IMR-90 (cell line): Measurements from ENCODE around the gene RIPK4. TPM values are rescaled to one million over a fixed set of nuclear protein-coding genes. Genes with fewer than 3 reads are reported as not detected.

ENCODE experiments used
- ATAC-seq: fragments of 200-7000 bp; cut with Tn5 transposase; 2 replicates; pipeline ENCODE4 v1.9.1; 2020; ENCODE audit warnings: low read depth, mild to moderate bottlenecking, moderate library complexity
- BruUV-seq: library from RNA; stranded (reverse); fragments of 400-500 nt; replicated peaks from 2 replicates; lab custom pipeline; 2021; lab: Mats Ljungman, UMichigan
- CTCF ChIA-PET: fragments of 300-600 bp; formaldehyde crosslinking; extraction: SDS; loops from one replicate; lab custom pipeline; 2021; ENCODE audit warnings: antibody characterized with exemption; lab: Yijun Ruan, JAX
- POLR2A ChIA-PET: fragments of 300-600 bp; sonication (Branson Sonifier 250); formaldehyde crosslinking; loops from one replicate; lab custom pipeline; 2022; ENCODE audit warnings: antibody characterized with exemption; ENCODE audit not compliant: unreplicated experiment; lab: Charles Lee
- DNase-seq: peaks from one replicate; pipeline ENCODE4 v3.0.0; 2013
- H2AFZ ChIP-seq: replicated peaks from 2 replicates; pipeline ENCODE3; 2013; ENCODE audit warnings: low read length, mild to moderate bottlenecking; ENCODE audit not compliant: poor library complexity
- H2AK5ac ChIP-seq: 2 replicates; pipeline ENCODE4 v1.6.1; 2013; ENCODE audit warnings: low read depth, low read length, inconsistent platforms
- H2AK9ac ChIP-seq: replicated peaks from 2 replicates; pipeline ENCODE3; 2013; ENCODE audit warnings: mild to moderate bottlenecking, low read depth, low read length, moderate library complexity; ENCODE audit not compliant: poor library complexity
- H2BK120ac ChIP-seq: 2 replicates; pipeline ENCODE4 v1.6.1; 2013; ENCODE audit warnings: low read depth, low read length, inconsistent platforms
- H2BK15ac ChIP-seq: 3 replicates; pipeline ENCODE4 v1.6.1; 2013; ENCODE audit warnings: low read depth, low read length, inconsistent platforms
- H2BK20ac ChIP-seq: 2 replicates; pipeline ENCODE4 v1.6.1; 2013; ENCODE audit warnings: low read depth, mild to moderate bottlenecking, inconsistent platforms, low read length, moderate library complexity
- H2BK5ac ChIP-seq: 2 replicates; pipeline ENCODE4 v1.6.1; 2013; ENCODE audit warnings: mild to moderate bottlenecking, low read depth, low read length, inconsistent platforms; ENCODE audit not compliant: poor library complexity, severe bottlenecking
- H3K14ac ChIP-seq: replicated peaks from 2 replicates; pipeline ENCODE4 v1.6.1; 2013; ENCODE audit warnings: low read depth, low read length, inconsistent platforms
- H3K18ac ChIP-seq: 2 replicates; pipeline ENCODE4 v1.6.1; 2013; ENCODE audit warnings: low read depth, low read length, control low read depth
- H3K23ac ChIP-seq: 2 replicates; pipeline ENCODE4 v1.6.1; 2013; ENCODE audit warnings: low read depth, low read length, inconsistent platforms
- H3K27ac ChIP-seq: 2 replicates; pipeline ENCODE4 v1.5.1; 2013; ENCODE audit warnings: mild to moderate bottlenecking, control low read depth, low read length; ENCODE audit not compliant: insufficient read depth
- H3K27me3 ChIP-seq: 2 replicates; pipeline ENCODE4 v1.6.1; 2013; ENCODE audit warnings: low read length; ENCODE audit not compliant: control insufficient read depth, insufficient read depth
- H3K36me3 ChIP-seq: 2 replicates; pipeline ENCODE4 v1.6.1; 2013; ENCODE audit warnings: low read length, mixed read lengths; ENCODE audit not compliant: control insufficient read depth, insufficient read depth
- H3K4ac ChIP-seq: 2 replicates; pipeline ENCODE4 v1.6.1; 2013; ENCODE audit warnings: low read depth, low read length, inconsistent platforms
- H3K4me1 ChIP-seq: 2 replicates; pipeline ENCODE4 v1.6.1; 2013; ENCODE audit warnings: low read length, mixed read lengths; ENCODE audit not compliant: control insufficient read depth, insufficient read depth
- H3K4me2 ChIP-seq: 2 replicates; pipeline ENCODE4 v1.6.1; 2013; ENCODE audit warnings: low read depth, mild to moderate bottlenecking, control low read depth, low read length, moderate library complexity
- H3K4me3 ChIP-seq: 2 replicates; pipeline ENCODE4 v1.5.1; 2013; ENCODE audit warnings: low read depth, mild to moderate bottlenecking, control low read depth, low read length, moderate library complexity; ENCODE audit not compliant: insufficient read depth
- H3K56ac ChIP-seq: 2 replicates; pipeline ENCODE4 v1.6.1; 2013; ENCODE audit warnings: low read length, inconsistent platforms; ENCODE audit not compliant: insufficient read depth; ENCODE audit errors: extremely low read depth
- H3K79me1 ChIP-seq, 2 experiments: 2 replicates each; pipeline ENCODE4 v1.6.1; 2013; ENCODE audit warnings: low read length in 2 of 2, inconsistent platforms in 1 of 2, low read depth in 1 of 2
- H3K9ac ChIP-seq: 2 replicates; pipeline ENCODE4 v1.6.1; 2013; ENCODE audit warnings: low read depth, low read length, control low read depth
- H3K9me1 ChIP-seq: 2 replicates; pipeline ENCODE4 v1.6.1; 2013; ENCODE audit warnings: low read length, inconsistent platforms; ENCODE audit not compliant: insufficient read depth
- H3K9me3 ChIP-seq: 2 replicates; pipeline ENCODE4 v1.6.1; 2013; ENCODE audit warnings: low read length; ENCODE audit not compliant: control insufficient read depth, insufficient read depth
- H4K20me1 ChIP-seq: 2 replicates; pipeline ENCODE4 v1.6.1; 2013; ENCODE audit warnings: low read length, inconsistent platforms; ENCODE audit not compliant: insufficient read depth
- H4K5ac ChIP-seq: 2 replicates; pipeline ENCODE4 v1.6.1; 2013; ENCODE audit warnings: mild to moderate bottlenecking, low read depth, low read length, control low read depth
- H4K8ac ChIP-seq, 2 experiments: 2 replicates each; pipeline ENCODE4 v1.6.1; 2013; ENCODE audit warnings: low read depth in 2 of 2, low read length in 2 of 2, control low read depth in 1 of 2, inconsistent platforms in 1 of 2
- H4K91ac ChIP-seq: 2 replicates; pipeline ENCODE4 v1.6.1; 2013; ENCODE audit warnings: low read depth, low read length, inconsistent platforms; ENCODE audit not compliant: insufficient read depth
- BHLHE40 ChIP-seq: fragments of 150-350 bp; IDR thresholded peaks from 2 replicates; pipeline ENCODE4 v1.6.1; 2016; ENCODE audit warnings: mild to moderate bottlenecking, low read depth, low read length
- CEBPB ChIP-seq: IDR thresholded peaks from 2 replicates; pipeline ENCODE4 v1.6.1; 2012; ENCODE audit warnings: low read depth, low read length, improper control_type of control experiment
- CTCF ChIP-seq: conservative IDR thresholded peaks from 2 replicates; pipeline ENCODE4 v1.5.1; 2012; ENCODE audit warnings: mild to moderate bottlenecking, low read depth, low read length, improper control_type of control experiment
- ELK1 ChIP-seq: fragments of 150-350 bp; IDR thresholded peaks from 2 replicates; pipeline ENCODE4 v1.6.1; 2016; ENCODE audit warnings: low read depth, mild to moderate bottlenecking, low read length, moderate library complexity, borderline replicate concordance
- FOS ChIP-seq: fragments of 150-350 bp; IDR thresholded peaks from 2 replicates; pipeline ENCODE4 v1.6.1; 2016; ENCODE audit warnings: low read depth, low read length
- MXI1 ChIP-seq: IDR thresholded peaks from 2 replicates; pipeline ENCODE4 v1.6.1; 2012; ENCODE audit warnings: low read depth, mild to moderate bottlenecking, low read length, moderate library complexity, borderline replicate concordance
- NFE2L2 ChIP-seq: fragments of 150-350 bp; IDR thresholded peaks from 2 replicates; pipeline ENCODE4 v1.6.1; 2016; ENCODE audit warnings: low read depth, mild to moderate bottlenecking, low read length
- RCOR1 ChIP-seq: IDR thresholded peaks from 2 replicates; pipeline ENCODE4 v1.6.1; 2012; ENCODE audit warnings: mild to moderate bottlenecking, low read length, improper control_type of control experiment; ENCODE audit not compliant: insufficient replicate concordance
- SMC3 ChIP-seq: fragments of 150-350 bp; IDR thresholded peaks from 2 replicates; pipeline ENCODE4 v1.6.1; 2016; ENCODE audit warnings: low read depth, mild to moderate bottlenecking, antibody characterized with exemption, low read length, moderate library complexity
- WGBS, 2 experiments: methylation state at CpG; one replicate each; pipeline versions ENCODE4 v1.1.5 to v1.1.7; 2013; ENCODE audit warnings: missing lambda C conversion rate in 2 of 2; ENCODE audit not compliant: insufficient read length in 1 of 2; ENCODE audit errors: extremely low coverage in 2 of 2; 5-methylcytosine and 5-hydroxymethylcytosine counted together
- dilution Hi-C: fragments of 300-500 bp; cut with HindIII; formaldehyde crosslinking; loops from one replicate; pipeline ENCODE4 v1.14.3; 2018; ENCODE audit warnings: low sequenced_read_pairs; ENCODE audit not compliant: unreplicated experiment
- in situ Hi-C: fragments of 300-500 bp; cut with MboI; formaldehyde crosslinking; loops from 3 replicates; pipeline ENCODE4 v1.14.3; 2019; ENCODE audit warnings: low sequenced_read_pairs, inconsistent platforms, mixed read lengths
- intact Hi-C: fragments of 100-400 bp; cut with micrococcal nuclease; formaldehyde crosslinking; loops from 2 replicates; pipeline ENCODE4 v1.10.0; 2022
- polyA plus RNA-seq, 3 experiments: library from polyadenylated mRNA; depleted of rRNA; stranded (reverse); fragments of >200 nt; gene quantifications; 2 replicates each; pipeline ENCODE4 v1.2.3, GENCODE V29; 2012; ENCODE audit warnings: low replicate concordance in 1 of 3
- total RNA-seq: library from RNA; depleted of rRNA; stranded (reverse); fragments of >200 nt; gene quantifications from 2 replicates; pipeline ENCODE4 v1.2.3, GENCODE V29; 2012

Gene RIPK4
- total and polyA plus RNA-seq, 2 of the 4 experiments (the other 2 are of a cell fraction), result under 0.01 to 0.03 TPM

GRCh38 chr21:41802684-41803083 is 35.8 kb upstream of the RIPK4 start:
- in situ Hi-C loops, result no loop called here
- peaks cover 0 to 7% of the 10 kb centered on the region in 2 experiments; a peak in 1 of 4 replicates for H3K79me1 ChIP-seq
- H2BK5ac ChIP-seq, result no peak overlapping the region
- H3K9me1 ChIP-seq, result peaks cover 2% of the 10 kb centered on the region; the same call in 1 of the 2 replicates
- no peak overlapping the region for H2BK20ac ChIP-seq
- no peaks in the 10 kb centered on the region for H4K20me1 ChIP-seq
- DNase-seq (no peak), ATAC-seq (no peak)
- dilution Hi-C loops, result no loop called here
- H3K9ac ChIP-seq, result no peak overlapping the region
- H3K4me2 ChIP-seq, result no peak overlapping the region
- no peak overlapping the region for H2BK15ac ChIP-seq
- TF ChIP-seq BHLHE40, result no peak
- no peak for TF ChIP-seq SMC3
- no peak for TF ChIP-seq CEBPB
- TF ChIP-seq MXI1, result no peak
- no peak for TF ChIP-seq ELK1
- TF ChIP-seq RCOR1, result no peak
- TF ChIP-seq NFE2L2, result no peak
- no peak for TF ChIP-seq FOS
- TF ChIP-seq CTCF, result no peak
- no peak overlapping the region for H3K56ac ChIP-seq
- H3K36me3 ChIP-seq, result peaks cover 24% of the 10 kb centered on the region
- H3K14ac ChIP-seq, result no peak overlapping the region
- H4K5ac ChIP-seq, result no peak overlapping the region
- no TSS peak for BruUV-seq
- H3K27ac ChIP-seq, result no peak overlapping the region
- CTCF ChIA-PET, result no interaction called here
- POLR2A ChIA-PET, result no interaction called here
- H2AK9ac ChIP-seq, result no peak overlapping the region
- no peak overlapping the region for H4K91ac ChIP-seq
- 68% methylated on average over 16 of the region's 19 CpGs; no CpG with 5 or more reads in 1 of the 2 experiments for WGBS, 2 experiments
- H3K4me1 ChIP-seq, result no peaks in the 10 kb centered on the region
- H3K4me3 ChIP-seq, result no peak overlapping the region
- no peaks in the 10 kb centered on the region for H3K27me3 ChIP-seq
- no peak overlapping the region for H3K4ac ChIP-seq
- H4K8ac ChIP-seq, result no peak overlapping the region
- intact Hi-C loops, result no loop called here
- H3K23ac ChIP-seq, result no peak overlapping the region
- H2BK120ac ChIP-seq, result no peak overlapping the region
- H3K9me3 ChIP-seq, result no peaks in the 10 kb centered on the region
- peak overlapping the region; percentile 3 for H2AFZ ChIP-seq
- H3K18ac ChIP-seq, result no peak overlapping the region
- H2AK5ac ChIP-seq, result no peak overlapping the region
